Peyer's patch (tissue), 4 donors: ENCODE results near the gene EIF4E2.

ENCODE experiments used
- CTCF ChIP-seq, 6 experiments: fragments of 450-650 bp in 4 of 6; fragments of 200-600 bp in 2 of 6; sonication (generic) in 1 of 6; IDR thresholded peaks; one replicate each; pipeline ENCODE4 v1.5.1; 2017 to 2019; ENCODE audit warnings: antibody characterized with exemption in 6 of 6, mild to moderate bottlenecking in 3 of 6, moderate library complexity in 1 of 6
- POLR2A ChIP-seq, 2 donors: fragments of 450-650 bp; IDR thresholded peaks; one replicate each; pipeline ENCODE4 v1.5.1; 2017; ENCODE audit warnings: antibody characterized with exemption in 2 of 2, mild to moderate bottlenecking in 2 of 2, moderate library complexity in 2 of 2

- TF ChIP-seq CTCF (IDR thresholded peaks at IDR 0.05) (no peak), POLR2A (IDR thresholded peaks at IDR 0.05) (no peak)
Measured at GRCh38 chr2:232525791-232526371, 24.6 kb upstream of the EIF4E2 start, which contains the start of gene CHRND.
